Measurements from ENCODE around the gene CADPS2. TPM values are rescaled to one million over a fixed set of nuclear protein-coding genes. Genes with fewer than 3 reads are reported as not detected.

The CADPS2 gene
- total RNA-seq, 4 donors from 2014 or later: 2.2 to 9.2 (median 5.7) TPM

DNA sequence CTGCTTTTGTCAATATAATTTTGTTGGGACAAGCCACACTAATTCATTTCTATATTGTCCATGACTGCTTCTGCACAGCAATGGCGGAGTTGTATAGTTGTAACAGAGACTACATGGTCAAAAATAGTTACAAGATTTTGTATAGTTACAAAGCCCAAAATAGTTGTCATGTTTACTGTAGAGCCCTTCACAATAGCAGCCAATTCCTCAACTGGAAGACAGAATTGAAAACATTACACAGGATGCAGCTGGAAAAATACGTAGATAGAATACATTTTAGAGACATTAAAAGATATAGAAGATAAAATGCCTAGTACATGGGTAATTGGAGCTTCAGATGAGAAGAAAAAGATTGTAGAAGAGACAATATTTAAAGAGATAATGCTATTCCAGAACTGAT, 425.3 kb downstream of the CADPS2 start:
- TF ChIP-seq POLR2A (IDR thresholded peaks at IDR 0.05): no peak
- TF ChIP-seq, protein P1, sequence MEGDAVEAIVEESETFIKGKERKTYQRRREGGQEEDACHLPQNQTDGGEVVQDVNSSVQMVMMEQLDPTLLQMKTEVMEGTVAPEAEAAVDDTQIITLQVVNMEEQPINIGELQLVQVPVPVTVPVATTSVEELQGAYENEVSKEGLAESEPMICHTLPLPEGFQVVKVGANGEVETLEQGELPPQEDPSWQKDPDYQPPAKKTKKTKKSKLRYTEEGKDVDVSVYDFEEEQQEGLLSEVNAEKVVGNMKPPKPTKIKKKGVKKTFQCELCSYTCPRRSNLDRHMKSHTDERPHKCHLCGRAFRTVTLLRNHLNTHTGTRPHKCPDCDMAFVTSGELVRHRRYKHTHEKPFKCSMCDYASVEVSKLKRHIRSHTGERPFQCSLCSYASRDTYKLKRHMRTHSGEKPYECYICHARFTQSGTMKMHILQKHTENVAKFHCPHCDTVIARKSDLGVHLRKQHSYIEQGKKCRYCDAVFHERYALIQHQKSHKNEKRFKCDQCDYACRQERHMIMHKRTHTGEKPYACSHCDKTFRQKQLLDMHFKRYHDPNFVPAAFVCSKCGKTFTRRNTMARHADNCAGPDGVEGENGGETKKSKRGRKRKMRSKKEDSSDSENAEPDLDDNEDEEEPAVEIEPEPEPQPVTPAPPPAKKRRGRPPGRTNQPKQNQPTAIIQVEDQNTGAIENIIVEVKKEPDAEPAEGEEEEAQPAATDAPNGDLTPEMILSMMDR (IDR thresholded peaks at IDR 0.05): no peak
- no peak overlapping the region for H3K4me3 ChIP-seq
- no peak overlapping the region for H3K27ac ChIP-seq
- WGBS, 2 donors: 73 to 82% methylated on average over 2 of the region's 2 CpGs
- no peaks in the 10 kb centered on the region for H3K36me3 ChIP-seq
- intact Hi-C loops (cut with DNase I): no loop called here
- no peak for DNase-seq
- no peaks in the 10 kb centered on the region for H3K9me3 ChIP-seq
- no peaks in the 10 kb centered on the region for H3K4me1 ChIP-seq
- no peaks in the 10 kb centered on the region for H3K27me3 ChIP-seq

DNA sequence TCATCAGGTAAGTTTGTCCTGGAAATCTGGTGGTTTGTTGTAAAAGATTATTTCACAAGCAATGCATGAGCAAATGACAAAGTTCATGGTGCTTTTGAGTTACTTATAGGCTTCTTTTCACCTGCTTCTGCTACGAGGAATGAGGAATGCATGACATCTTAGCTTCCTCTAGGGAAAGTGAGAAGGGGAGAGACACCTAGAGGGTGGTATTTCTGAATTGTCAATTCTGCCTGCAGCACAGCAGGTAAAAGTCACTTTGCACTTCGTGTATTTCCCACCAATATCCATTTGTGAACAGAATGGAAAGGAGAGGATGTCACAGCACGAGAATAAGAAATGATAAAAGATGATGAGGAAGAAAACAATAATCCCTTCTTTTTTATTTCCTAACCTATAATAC, 428.3 kb downstream of the CADPS2 start:
- WGBS, 2 donors: 60 to 63% methylated on average over 3 of the region's 3 CpGs
- no peak for DNase-seq
- Histone ChIP-seq H3K9me3 (no peaks in the 10 kb centered on the region), H3K27me3 (no peaks in the 10 kb centered on the region), H3K4me3 (no peak overlapping the region), H3K27ac (no peak overlapping the region), H3K4me1 (no peaks in the 10 kb centered on the region), H3K36me3 (no peaks in the 10 kb centered on the region)
- TF ChIP-seq POLR2A (IDR thresholded peaks at IDR 0.05): no peak
- TF ChIP-seq, protein P1 (IDR thresholded peaks at IDR 0.05): no peak
- intact Hi-C loops (cut with DNase I): no loop called here

DNA sequence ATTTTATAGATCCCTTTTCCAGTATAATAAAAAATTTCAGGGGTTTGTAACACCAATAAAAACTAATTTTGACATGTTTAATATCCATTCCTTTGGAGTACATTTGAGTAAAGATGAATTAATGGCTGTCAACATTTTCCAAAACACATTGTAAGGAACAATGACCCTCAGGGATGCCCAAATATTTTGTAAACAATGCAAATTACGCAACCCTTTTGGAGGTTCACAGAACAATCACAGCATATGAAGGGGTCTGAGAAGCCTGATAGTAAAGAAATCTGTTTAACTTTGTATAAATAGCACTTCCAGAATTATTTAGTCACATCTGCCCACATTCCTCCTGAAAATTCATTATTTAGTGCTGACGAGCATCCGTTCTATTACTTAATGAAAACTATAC, 428.9 kb downstream of the CADPS2 start:
- no peak for DNase-seq
- WGBS, 2 donors: 61 to 93% methylated on average over 3 of the region's 3 CpGs
- Histone ChIP-seq H3K27ac (no peak overlapping the region), H3K4me1 (no peaks in the 10 kb centered on the region), H3K9me3 (no peaks in the 10 kb centered on the region), H3K27me3 (no peaks in the 10 kb centered on the region), H3K36me3 (no peaks in the 10 kb centered on the region), H3K4me3 (no peak overlapping the region)
- TF ChIP-seq, protein P1 (IDR thresholded peaks at IDR 0.05): no peak
- TF ChIP-seq POLR2A (IDR thresholded peaks at IDR 0.05): no peak
- intact Hi-C loops (cut with DNase I): no loop called here

DNA sequence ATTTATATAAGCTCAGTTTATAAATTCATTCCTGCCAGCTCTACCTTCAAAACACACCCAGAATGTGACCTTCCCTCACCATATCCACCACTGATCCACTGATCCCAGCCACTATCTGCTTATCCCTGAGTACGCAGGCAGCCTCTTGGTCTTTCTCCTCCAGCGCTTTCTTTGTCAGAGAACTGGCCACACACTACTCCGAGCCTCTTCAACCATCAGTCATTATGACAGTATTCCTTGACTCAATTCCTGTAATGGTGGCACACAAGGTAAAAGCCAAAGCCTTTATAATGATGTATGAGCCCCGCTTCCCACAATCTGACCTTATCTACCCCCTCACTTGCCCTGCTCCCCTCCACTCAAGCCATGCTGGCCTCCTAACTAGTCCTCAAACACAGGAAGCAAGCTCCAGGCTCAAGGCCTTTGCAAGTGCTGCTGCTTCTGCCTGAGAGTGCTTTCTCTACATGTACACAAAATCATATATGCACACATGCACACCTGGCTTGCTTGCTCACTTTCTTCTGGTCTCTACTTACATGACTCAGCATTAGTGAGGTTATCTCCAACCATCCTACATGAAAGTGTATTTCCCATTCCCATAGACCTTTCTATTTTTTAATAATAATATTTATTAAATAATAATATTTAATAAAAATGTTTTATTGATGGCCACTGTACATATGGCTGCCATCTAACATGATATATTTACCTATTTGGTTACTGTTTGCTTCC, 431.3 kb downstream of the CADPS2 start:
- Histone ChIP-seq H3K9me3 (no peaks in the 10 kb centered on the region), H3K27me3 (no peaks in the 10 kb centered on the region), H3K4me1 (no peaks in the 10 kb centered on the region), H3K36me3 (peaks cover 0 to 6% (median 0%) of the 10 kb centered on the region in 3 donors), H3K27ac (no peak overlapping the region), H3K4me3 (no peak overlapping the region)
- 95 to 97% methylated on average over 4 of the region's 4 CpGs for WGBS, 2 donors
- no peak for DNase-seq
- intact Hi-C loops (cut with DNase I): no loop called here
- TF ChIP-seq, protein P1 (IDR thresholded peaks at IDR 0.05): no peak
- TF ChIP-seq POLR2A (IDR thresholded peaks at IDR 0.05): no peak

DNA sequence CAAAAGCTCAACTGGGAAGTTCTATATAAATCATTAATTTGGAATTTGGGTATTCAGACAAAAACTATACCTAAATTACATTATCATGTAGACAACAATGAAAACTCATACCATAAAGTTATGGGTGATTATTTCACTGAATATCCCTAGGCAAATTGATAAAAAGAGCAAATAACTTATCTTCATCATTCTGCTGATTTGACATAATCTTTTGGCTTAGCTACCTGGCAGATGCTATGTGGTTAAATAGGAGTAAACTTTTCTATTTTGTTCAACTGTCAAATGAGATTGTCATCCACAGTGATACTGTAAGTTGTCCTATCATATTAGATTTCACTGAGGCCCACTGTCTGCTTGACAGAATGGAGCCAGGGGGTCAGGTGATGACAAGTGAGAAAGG, 432.8 kb downstream of the CADPS2 start:
- Histone ChIP-seq H3K4me1 (no peaks in the 10 kb centered on the region), H3K27ac (no peak overlapping the region), H3K9me3 (no peaks in the 10 kb centered on the region), H3K4me3 (no peak overlapping the region), H3K27me3 (no peaks in the 10 kb centered on the region), H3K36me3 (peaks cover 0 to 6% (median 0%) of the 10 kb centered on the region in 3 donors)
- intact Hi-C loops (cut with DNase I): no loop called here
- DNase-seq: no peak
- TF ChIP-seq POLR2A (IDR thresholded peaks at IDR 0.05): no peak
- TF ChIP-seq, protein P1 (IDR thresholded peaks at IDR 0.05): no peak
